Fibroblast of skin of scalp (primary cell): Measurements from ENCODE around the gene LATS2.
A peak's percentile ranks its signal among the peaks of the same experiment; 100 is the strongest.
"Not testable (repeated sequence)": the region's sequence is repeated elsewhere in the genome, so short reads cannot be mapped to it uniquely, and the experiment has no call there.

Source experiments
- DNase-seq: peaks from one replicate; pipeline ENCODE4 v3.0.0-alpha.2; 2013

LATS2 gene

GRCh38 chr13:20960663-20961309 is 100.6 kb downstream of the LATS2 start:
- no peak for DNase-seq

- not testable (repeated sequence) for DNase-seq
Measured at GRCh38 chr13:20957049-20957620, 104.3 kb downstream of the LATS2 start.

- no peak for DNase-seq
Measured at GRCh38 chr13:20955496-20955895, 105.9 kb downstream of the LATS2 start.

- no peak for DNase-seq
Measured at GRCh38 chr13:20953245-20953931, 108.0 kb downstream of the LATS2 start.

- DNase-seq, result no peak
Measured at GRCh38 chr13:20952838-20953237, 108.5 kb downstream of the LATS2 start.

GRCh38 chr13:20948001-20948400 is 113.4 kb downstream of the LATS2 start:
- DNase-seq, result not testable (repeated sequence)

- DNase-seq, result no peak
Measured at GRCh38 chr13:20945952-20946383, 115.4 kb downstream of the LATS2 start.

- no peak for DNase-seq
Measured at GRCh38 chr13:20942938-20943559, 118.3 kb downstream of the LATS2 start.

GRCh38 chr13:20940511-20940910 is 120.9 kb downstream of the LATS2 start:
- not testable (repeated sequence) for DNase-seq

GRCh38 chr13:20940083-20940482 is 121.3 kb downstream of the LATS2 start:
- DNase-seq, result peak; percentile 40

- no peak for DNase-seq
Measured at GRCh38 chr13:20939662-20940061, 121.7 kb downstream of the LATS2 start.

GRCh38 chr13:20938302-20938701 is 123.1 kb downstream of the LATS2 start:
- no peak for DNase-seq

- no peak for DNase-seq
Measured at GRCh38 chr13:20927596-20928257, 133.7 kb downstream of the LATS2 start.

GRCh38 chr13:20925395-20925790 is 136.0 kb downstream of the LATS2 start:
- DNase-seq, result not testable (repeated sequence)

GRCh38 chr13:20924758-20925394 is 136.5 kb downstream of the LATS2 start:
- DNase-seq, result peak; percentile 77

- DNase-seq, result no peak
Measured at GRCh38 chr13:20923272-20923671, 138.1 kb downstream of the LATS2 start.
